Smooth muscle cell of the coronary artery (primary cell): Measurements from ENCODE around the gene RFTN1. TPM values are rescaled to one million over a fixed set of nuclear protein-coding genes. Genes with fewer than 3 reads are reported as not detected.

ENCODE experiments used
- total RNA-seq: library from RNA; depleted of rRNA; stranded (reverse); fragments of >200 nt; gene quantifications from 2 replicates; pipeline ENCODE4 v1.2.3, GENCODE V29; 2014; ENCODE audit warnings: low replicate concordance

The RFTN1 gene, protein sequence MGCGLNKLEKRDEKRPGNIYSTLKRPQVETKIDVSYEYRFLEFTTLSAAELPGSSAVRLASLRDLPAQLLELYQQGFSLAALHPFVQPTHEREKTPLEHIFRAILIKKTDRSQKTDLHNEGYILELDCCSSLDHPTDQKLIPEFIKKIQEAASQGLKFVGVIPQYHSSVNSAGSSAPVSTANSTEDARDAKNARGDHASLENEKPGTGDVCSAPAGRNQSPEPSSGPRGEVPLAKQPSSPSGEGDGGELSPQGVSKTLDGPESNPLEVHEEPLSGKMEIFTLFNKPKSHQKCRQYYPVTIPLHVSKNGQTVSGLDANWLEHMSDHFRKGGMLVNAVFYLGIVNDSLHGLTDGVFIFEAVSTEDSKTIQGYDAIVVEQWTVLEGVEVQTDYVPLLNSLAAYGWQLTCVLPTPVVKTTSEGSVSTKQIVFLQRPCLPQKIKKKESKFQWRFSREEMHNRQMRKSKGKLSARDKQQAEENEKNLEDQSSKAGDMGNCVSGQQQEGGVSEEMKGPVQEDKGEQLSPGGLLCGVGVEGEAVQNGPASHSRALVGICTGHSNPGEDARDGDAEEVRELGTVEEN
- 29.5 and 39.8 TPM in 2 replicates for total RNA-seq

DNA sequence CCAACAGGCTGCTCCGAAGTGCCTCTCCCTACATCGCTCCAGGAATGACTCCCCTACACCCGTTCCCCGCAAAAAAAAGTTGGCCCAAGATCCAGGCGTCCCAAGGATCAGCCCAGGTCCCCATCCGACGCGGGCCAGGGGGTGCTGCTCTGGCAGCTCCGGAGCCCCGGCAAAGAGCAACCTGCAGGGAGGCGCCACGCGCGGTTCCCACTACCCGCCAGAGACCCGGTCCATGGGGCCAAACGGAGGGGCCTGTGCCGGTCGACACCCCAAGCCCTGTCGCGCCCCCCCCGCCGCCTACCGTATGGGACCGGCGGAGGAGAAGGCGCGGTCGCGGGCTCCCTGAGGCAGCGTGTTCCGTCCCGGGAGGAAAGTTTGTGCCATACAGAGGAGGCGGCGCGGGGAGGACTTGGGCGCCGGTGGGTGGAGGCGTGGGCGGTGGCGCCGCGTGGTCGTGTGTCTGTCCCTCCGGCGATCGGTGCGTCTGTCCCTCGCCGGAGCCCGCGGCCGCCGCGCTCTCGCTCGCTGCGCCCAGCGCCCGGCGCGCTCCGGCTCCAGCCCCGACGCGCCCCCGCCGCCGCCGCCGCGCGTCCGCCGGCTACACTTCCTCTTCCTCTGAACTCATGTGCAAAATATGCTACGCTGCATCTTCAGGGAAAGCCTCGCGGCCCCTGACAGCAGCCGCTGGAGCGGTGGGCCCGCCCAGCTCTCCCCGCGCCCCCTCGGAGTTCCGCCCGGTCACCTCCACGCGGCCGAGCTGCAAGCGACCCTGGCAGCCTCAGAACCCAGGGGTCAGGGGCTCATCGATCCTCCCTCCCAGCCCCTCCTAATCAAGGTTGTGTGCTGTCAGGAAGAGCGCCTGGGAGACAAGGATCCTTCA lies at the start of gene RFTN1:
RFTN1 (minus strand) TSS at position 559 of the 880 bp plus-strand sequence. CDS start 19,830 bp downstream, outside the sequence.

Other genes with a start within 250 kb of the RFTN1 start
- gene DPH3, start 248.8 kb downstream of the RFTN1 start, total RNA-seq = 12.5 and 15.0 TPM in 2 replicates
- gene OXNAD1, start 248.5 kb downstream of the RFTN1 start, total RNA-seq = 8.4 and 10.2 TPM in 2 replicates
- not detected in 2 replicates for gene DAZL, start 91.7 kb upstream of the RFTN1 start, total RNA-seq